ENCODE measurements around the gene ST3GAL4. TPM values are rescaled to one million over a fixed set of nuclear protein-coding genes. Genes with fewer than 3 reads are reported as not detected.
"Not testable (repeated sequence)": the region's sequence is repeated elsewhere in the genome, so short reads cannot be mapped to it uniquely, and the experiment has no call there.

Gene ST3GAL4
- total RNA-seq, 1 donor from 2014 or later, result 36.5 TPM

DNA sequence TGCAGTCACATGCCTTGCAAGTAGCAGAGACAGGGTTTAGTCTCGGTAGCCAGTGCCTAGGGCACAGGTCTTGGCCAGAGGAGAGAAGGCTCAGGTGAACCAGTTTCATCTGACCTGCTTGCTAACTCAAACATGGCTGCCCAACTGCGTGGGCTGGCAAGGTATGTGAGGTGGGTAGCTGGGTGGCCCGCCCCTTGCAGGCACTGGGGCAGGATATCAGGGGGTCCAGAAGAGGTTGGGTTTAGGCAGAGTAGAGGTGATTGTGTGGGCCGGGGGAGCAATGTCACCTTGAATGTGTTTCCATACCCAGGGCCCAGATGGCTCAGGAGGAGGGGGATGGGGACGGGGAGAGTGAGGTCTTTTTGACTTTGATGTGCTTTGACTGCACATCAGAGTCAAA, 37.7 kb downstream of the ST3GAL4 start:
- intact Hi-C loops (cut with DNase I), result no loop called here
- no peak for ATAC-seq (ENCODE audit: poor library complexity)
- no peak for DNase-seq

DNA sequence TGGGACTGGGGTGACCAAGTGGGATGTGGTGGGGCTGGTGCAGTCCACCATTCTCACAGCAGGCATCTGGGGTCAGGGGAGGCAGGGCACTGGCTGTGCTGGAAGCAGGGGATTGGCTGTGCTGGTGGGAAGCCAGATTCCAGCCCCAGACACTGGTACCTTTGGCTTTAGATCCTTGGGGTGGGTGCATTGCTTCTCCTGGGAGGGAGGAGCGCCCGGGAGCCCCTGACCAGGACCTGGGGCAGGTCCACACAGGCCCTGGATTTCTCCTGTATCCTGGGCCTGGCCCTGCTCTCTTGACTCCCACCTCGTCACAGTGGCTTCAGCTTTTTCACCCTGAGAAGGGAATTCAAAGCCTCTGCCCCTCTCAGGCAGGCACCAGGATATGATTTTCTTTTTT, 38.5 kb downstream of the ST3GAL4 start:
- ATAC-seq (ENCODE audit: poor library complexity) (no peak), DNase-seq (no peak)
- intact Hi-C loops (cut with DNase I), result no loop called here

DNA sequence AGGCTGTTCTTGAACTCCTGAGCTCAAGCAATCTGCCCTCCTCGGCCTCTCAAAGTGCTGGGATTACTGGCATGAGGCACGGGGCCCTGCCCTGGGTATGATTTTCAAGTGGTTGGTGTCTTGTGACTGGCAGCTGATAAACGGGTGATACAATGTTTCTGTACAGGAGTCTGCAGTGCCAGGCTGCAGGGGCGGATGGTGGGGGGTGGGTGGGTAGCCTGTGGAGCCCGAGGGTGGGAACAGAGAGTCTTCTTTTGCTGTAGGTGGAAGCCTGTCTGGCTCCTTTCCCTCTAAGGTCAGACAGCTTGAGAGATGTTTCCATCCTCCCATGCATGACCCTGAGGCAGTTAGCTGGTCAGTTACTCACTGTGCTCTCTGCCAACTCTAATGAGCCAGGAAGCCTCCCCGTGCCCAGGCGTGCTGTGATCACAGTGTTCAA, 39.2 kb downstream of the ST3GAL4 start:
- intact Hi-C loops (cut with DNase I), result not testable (repeated sequence)
- peak; percentile 68 for ATAC-seq (ENCODE audit: poor library complexity)
- peak; percentile 67 for DNase-seq

DNA sequence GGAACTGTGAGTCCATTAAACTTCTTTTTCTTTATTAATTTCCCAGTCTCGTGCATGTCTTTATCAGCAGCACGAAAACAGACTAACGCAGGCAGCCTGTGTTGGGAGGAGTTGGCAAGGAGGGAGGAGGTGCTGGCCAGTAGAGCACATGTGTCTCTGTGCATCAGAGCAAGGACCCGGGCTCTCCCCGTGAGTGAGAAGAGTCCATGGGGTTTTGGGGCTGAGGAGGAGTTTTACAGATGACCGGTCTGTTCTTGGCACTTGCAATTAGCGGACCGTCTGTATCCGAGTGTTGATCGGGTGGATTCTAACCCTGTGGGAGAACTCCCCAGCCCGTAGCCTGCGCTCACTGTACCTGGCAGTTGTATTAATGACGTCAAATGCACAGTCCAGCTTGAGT, 40.3 kb downstream of the ST3GAL4 start:
- DNase-seq (peak; percentile 83), ATAC-seq (ENCODE audit: poor library complexity) (peak; percentile 64)
- intact Hi-C loops (cut with DNase I), result not testable (repeated sequence)

DNA sequence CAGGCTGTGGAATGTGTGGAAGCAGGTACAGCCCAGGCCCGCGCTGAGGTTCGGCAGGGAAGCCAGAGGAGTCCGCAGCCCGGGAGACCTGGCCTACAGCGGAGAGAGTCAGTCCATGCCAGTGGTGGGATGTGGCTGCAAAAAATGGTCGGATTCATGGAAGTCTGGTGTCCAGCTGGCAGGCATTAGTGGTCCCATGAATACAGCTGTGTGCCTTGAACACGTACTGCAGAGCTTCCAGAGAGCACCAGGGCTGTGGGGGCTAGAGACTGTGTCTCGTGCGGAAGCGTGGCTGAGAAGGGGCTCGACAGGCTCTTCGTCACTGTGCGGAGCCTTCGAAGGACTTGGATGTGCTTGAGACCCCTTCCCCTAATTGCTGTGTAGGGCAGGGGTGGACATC, 40.8 kb downstream of the ST3GAL4 start:
- peak; percentile 14 for ATAC-seq (ENCODE audit: poor library complexity)
- intact Hi-C loops (cut with DNase I); DNase-seq: not testable (repeated sequence)

DNA sequence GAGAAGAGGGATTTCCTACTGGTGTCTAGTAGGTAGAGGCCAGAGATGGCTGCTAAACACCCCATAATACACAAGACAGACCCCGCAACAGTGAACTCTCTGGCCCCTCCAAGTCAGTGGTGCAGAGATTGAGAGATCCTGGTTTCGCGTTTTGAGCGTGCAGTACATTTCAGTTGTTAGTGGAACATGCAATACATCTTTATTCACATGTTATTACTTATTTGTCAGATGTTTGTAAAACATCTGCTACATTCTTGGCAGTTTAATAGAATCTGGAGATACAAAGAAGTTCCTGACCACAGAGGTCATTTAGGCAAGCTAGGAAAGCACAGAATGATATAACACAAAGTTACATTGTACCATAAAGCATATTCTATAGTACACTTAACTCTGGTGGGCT, 41.5 kb downstream of the ST3GAL4 start:
- DNase-seq, result no peak
- intact Hi-C loops (cut with DNase I), result no loop called here
- ATAC-seq (ENCODE audit: poor library complexity), result no peak

DNA sequence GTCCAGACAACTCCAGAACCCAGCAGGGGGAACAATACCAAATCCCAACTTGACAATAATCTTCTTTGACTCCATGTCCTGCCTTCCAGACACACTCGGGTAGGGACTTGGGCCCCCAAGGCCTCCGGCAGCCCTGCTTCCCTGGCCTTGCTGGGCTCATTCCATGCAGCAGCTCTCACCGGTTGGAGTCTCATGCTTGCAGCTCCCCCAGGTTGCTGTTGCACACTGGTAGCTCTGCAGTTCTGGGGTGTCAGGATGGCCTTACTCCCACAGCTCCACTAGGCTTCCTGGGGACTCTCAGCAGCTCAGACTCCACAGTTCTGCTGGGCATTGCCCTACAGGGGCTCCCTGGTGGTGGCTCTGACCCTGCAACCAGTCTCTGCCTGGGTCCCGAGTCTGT, 42.8 kb downstream of the ST3GAL4 start:
- ATAC-seq (ENCODE audit: poor library complexity) (no peak), DNase-seq (no peak)
- intact Hi-C loops (cut with DNase I), result no loop called here

DNA sequence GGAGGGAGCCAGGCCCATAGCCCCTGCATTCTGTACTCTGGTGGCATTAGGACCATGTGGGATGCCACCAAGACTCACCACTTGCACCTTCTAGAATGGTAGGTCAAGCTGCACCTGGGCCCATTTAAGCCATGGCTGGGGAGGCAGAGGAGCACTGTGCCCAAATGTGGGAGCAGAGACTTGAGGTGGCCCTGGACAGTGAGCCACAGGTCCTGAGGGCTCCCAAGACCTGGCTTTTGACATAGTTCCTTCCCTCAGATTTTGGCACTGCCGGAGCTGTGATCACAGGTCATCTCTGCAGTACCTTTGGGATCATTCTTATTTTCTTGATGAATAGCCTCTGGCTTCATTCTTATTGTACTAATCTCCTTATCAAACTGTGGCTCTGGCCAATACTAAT, 43.2 kb downstream of the ST3GAL4 start:
- DNase-seq (no peak), ATAC-seq (ENCODE audit: poor library complexity) (no peak)
- intact Hi-C loops (cut with DNase I), result no loop called here

DNA sequence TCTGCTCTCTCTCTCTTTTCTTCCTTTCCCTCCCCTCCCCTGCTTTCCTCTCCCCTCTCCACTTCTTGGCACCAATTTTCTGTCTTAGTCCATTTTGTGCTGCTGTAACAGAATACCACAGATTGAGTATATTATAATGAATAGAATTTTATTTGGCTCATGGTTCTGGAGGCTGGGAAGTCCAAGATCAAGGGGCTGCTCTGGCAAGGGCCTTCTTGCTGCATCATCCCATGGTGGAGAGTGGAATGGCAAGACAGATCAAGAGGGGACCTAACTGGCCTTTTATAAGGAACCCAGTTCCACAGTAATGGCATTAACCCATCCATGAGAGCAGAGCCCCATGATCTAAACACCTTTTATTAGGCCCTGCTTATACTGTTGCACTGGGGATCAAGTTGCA, 44.5 kb downstream of the ST3GAL4 start:
- intact Hi-C loops (cut with DNase I), result loop anchor here (5.0 kb wide), 1 partner anchor 33 kb away; no protein-coding TSS in a partner anchor

DNA sequence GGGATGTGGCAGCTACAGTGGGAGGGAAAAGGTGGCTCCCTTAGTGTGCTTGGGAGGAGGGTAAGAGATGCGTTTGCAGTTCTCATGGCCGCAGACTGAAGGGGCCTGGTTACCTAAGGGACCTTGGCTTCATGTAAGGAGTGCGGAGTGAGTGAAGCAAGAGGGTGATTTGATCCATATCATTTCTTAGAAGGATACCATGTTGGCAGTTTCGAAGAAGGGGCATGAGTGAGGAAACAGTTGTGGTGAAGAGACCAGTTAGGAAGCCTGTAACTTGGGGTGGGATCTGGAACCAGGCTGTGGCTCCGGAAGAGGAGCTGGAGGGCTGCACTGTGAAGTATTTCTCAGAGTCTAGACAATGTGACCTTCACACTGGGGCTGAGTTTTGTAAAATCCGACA, 45.0 kb downstream of the ST3GAL4 start:
- intact Hi-C loops (cut with DNase I), result loop anchor here (5.0 kb wide), 1 partner anchor 33 kb away; no protein-coding TSS in a partner anchor
- ATAC-seq (ENCODE audit: poor library complexity), result no peak
- DNase-seq, result no peak

More for the DNA sequence above, 44.5 kb downstream of the ST3GAL4 start:
- no peak for DNase-seq
- no peak for ATAC-seq (ENCODE audit: poor library complexity)

DNA sequence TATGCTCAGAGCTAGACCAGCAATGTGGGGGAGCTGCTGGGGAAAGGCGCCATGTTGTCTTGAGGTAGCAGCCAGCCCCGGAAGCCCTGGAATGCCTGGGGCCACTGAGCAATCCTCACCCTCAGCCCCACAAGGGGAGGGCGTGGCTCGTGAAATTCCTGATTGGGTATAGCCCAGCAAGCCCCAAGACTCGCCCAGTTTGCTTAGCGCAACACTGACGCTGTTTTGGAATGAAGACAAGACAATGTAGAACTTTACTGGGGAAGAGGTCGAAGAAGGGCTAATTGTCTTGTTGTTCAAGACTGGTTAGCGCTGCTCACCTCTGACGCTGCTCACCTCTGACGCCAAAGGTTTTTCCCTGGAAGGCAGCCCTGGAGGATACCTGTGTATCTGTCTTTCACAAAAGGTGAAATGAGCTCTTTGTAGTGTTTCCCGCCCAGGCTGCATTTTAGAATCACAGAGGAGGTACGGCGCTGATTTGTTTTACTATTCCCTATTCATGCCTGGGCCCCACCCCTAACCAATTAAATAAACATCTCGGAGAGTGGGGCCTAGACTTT, 47.6 kb downstream of the ST3GAL4 start:
- DNase-seq (no peak), ATAC-seq (ENCODE audit: poor library complexity) (no peak)
- intact Hi-C loops (cut with DNase I), result loop anchor here (5.0 kb wide), 1 partner anchor 36 kb away; no protein-coding TSS in a partner anchor

DNA sequence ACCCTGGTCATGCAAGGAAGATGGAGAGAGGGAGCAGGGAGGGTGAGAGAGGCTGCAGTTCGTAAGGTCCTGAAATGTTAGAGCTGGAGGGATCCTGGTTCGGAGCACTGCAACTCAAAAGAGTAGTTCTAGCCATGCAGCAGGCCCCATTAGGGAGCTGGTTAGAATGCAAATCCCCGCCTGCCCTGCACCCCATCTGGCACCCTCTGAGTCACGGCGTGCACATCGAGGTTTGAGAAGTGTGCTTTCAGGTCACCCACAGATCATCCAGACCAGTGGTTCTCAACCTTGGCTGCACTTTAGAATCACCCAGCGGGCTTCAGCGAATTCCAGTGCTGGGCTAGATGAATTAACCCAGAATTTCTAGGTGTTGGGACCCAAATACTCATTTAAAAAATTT, 48.2 kb downstream of the ST3GAL4 start:
- intact Hi-C loops (cut with DNase I), result loop anchor here (5.0 kb wide), 1 partner anchor 36 kb away; no protein-coding TSS in a partner anchor
- DNase-seq (no peak), ATAC-seq (ENCODE audit: poor library complexity) (no peak)

DNA sequence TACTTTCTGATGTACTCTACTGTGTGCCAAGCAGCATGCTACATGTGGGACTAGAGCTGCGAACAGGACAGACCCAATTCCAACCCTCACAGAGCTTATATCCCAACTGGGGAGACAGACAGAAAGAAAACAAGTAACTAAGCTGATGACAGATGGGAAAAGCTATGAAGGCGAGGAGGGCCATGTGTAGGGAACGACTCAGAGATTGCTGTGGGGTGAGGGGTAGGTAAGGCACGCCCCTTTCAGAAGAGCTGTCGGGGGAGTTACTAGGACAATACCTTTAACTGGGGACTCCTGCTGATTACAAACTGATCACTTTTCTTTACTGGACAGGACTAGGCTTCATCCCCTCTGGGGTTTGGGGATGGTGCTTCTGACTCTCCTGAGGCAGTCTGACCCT, 48.9 kb downstream of the ST3GAL4 start:
- no peak for ATAC-seq (ENCODE audit: poor library complexity)
- intact Hi-C loops (cut with DNase I), result loop anchor here (5.0 kb wide), 1 partner anchor 37 kb away; no protein-coding TSS in a partner anchor
- DNase-seq, result no peak

DNA sequence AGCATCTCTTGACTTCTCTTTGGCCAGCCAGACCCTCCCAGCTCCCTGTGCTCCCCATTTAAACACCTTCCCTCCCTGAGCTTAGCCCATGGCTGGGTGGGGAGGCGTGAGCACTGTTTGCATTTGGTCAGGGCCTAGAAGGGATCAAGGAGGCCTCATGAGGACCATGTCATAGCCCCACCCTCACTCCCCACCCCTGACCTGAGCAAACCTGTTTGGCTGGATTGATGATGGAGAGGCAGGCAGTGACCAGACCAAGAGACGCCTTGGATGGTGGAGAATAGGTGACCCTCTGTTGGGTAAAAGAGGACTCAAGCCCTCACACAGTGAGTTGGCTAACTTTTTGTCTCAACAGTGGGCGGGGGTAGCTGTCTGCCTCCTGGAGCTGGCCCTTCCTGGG, 49.9 kb downstream of the ST3GAL4 start:
- ATAC-seq (ENCODE audit: poor library complexity) (no peak), DNase-seq (peak; percentile 7)
- intact Hi-C loops (cut with DNase I), result no loop called here

DNA sequence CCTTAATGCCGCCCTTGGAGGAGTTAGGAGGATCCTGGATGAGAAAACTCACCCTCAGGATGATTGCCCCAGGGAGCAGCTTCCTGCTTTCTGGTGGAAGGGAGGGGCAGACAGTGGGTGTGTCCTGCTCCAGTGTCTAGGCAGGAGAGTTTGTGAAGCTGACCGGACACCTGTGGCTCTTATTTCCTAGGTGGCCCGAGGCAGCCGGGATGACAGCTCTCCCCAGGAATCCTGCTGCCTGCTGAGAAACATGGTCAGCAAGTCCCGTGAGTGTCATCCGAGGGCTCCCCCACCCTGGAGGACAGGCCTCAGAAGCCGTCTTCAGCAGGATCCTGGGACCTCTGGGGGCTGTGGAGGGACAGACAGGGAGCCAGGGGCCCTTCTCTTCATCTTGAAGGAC, 50.4 kb downstream of the ST3GAL4 start:
- DNase-seq (no peak), ATAC-seq (ENCODE audit: poor library complexity) (no peak)
- intact Hi-C loops (cut with DNase I), result no loop called here

DNA sequence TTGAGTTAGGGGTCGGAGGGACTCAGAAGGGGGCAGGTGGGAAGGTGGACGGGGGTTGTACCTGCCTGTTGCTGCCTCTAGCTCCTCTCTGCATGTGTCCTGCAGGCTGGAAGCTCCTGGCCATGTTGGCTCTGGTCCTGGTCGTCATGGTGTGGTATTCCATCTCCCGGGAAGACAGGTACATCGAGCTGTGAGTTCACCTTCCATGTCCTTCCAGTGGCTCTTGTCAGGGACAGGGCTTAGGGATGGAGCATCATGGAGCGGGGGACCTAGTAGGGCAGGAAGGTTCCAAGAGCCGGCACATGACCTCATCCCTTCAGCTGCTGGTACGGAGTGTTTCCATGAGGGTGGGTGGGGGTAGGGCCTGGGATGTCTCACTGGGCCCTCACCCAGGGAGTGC, 50.9 kb downstream of the ST3GAL4 start:
- no peak for ATAC-seq (ENCODE audit: poor library complexity)
- DNase-seq, result no peak
- intact Hi-C loops (cut with DNase I), result no loop called here

DNA sequence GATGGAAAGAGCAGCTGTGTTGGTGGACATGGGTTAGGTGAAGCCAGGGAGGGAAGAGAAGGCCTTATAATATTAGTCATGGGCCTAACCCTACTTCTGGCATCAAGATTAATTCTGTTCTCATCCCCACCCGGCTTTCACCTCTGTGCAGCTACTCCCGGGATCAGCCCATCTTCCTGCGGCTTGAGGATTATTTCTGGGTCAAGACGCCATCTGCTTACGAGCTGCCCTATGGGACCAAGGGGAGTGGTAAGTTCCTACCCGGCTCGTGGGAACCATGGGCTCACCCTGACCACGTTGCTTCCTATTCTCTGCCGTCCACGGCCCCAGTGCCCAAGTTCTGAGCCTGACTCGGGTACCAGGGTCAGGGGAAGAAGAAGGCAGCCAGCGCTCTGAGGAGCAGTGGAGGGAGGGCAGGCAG, 51.6 kb downstream of the ST3GAL4 start:
- ATAC-seq (ENCODE audit: poor library complexity), result no peak
- intact Hi-C loops (cut with DNase I), result no loop called here
- DNase-seq, result no peak

DNA sequence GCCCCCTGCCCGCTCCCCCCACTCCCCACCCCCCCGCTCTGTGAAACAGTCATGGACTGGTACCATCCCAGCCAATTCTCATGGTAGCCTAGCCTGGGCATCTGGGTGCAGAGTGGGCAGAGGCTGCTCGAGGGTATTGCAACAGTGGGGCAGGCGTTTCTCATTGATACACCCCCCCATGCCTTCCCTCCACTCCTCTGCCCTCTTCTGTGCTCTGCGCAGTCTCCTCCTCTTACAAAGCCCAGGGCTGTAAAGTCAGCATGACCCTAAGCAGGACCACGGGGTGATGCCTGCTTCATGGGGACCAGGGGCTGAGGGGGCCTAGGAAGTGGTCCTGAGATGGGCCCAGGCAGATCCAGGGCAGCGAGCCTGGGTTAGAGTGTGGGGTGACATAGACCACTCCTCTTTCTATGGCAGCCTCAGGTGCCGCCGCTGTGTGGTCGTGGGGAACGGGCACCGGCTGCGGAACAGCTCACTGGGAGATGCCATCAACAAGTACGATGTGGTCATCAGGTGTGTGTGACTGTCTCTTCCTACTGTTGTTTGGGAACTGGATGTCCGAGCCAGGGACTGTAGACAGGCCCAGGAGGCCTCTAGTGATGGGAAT, 52.3 kb downstream of the ST3GAL4 start:
- DNase-seq (no peak), ATAC-seq (ENCODE audit: poor library complexity) (no peak)
- intact Hi-C loops (cut with DNase I), result no loop called here

DNA sequence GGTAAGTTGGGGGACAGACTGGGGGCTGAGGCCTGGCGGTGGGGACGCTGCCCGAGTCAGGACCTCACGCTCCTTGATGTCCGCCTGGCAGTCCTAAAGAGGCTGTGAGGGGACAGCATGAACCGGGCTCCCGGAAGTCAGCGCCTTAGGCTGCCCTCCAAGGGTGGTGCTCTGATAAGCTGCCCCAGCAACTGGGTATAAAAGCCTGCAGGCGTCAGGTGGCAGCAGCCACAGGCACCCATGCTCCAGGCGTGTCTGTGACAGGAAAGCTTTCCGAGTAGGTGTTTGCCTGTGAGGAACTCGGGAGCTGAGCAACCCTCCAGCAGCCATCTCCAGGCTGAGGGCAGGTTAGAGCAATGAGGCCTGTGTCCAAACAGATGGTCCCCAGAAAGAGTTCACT, 53.0 kb downstream of the ST3GAL4 start:
- intact Hi-C loops (cut with DNase I), result no loop called here
- no peak for ATAC-seq (ENCODE audit: poor library complexity)
- DNase-seq, result no peak

DNA sequence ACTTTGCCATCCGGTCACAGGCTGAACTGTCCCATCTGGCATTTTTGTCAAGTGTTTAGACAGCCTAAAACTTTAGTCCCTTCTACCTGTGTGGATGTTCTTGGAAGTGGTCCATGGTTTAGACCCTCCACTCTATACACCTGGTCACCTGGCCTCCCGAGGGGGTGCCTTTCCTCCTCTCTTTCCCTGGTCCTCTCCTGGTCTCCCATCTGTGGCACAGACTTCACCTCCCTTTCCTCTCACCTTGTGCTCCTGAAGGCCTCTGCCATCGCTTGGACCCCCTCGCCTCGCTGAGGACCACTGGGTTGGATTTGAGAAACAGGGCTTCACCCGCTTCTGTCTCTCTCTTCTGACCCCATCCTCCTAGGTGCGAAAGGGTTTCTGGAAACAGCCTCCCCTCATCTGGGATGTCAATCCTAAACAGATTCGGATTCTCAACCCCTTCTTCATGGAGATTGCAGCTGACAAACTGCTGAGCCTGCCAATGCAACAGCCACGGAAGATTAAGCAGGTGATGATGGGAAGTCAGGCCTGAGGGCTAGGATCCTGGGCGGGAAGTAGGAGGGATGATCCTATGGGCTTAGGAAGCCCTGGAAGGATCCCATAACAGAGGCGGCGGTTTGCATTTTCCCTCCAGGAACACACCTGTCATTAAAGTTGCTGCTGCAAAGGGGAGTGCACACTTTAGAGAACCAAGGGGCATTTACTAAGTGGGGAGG, 53.6 kb downstream of the ST3GAL4 start:
- intact Hi-C loops (cut with DNase I), result no loop called here
- no peak for DNase-seq
- ATAC-seq (ENCODE audit: poor library complexity), result no peak

All from Right ventricle myocardium superior (tissue), 1 donor.